ENCODE data around the gene JAK1. TPM values are rescaled to one million over a fixed set of nuclear protein-coding genes. Genes with fewer than 3 reads are reported as not detected.

The JAK1 gene
- total RNA-seq, 1 experiment from 2014 or later: 44.1 TPM

DNA sequence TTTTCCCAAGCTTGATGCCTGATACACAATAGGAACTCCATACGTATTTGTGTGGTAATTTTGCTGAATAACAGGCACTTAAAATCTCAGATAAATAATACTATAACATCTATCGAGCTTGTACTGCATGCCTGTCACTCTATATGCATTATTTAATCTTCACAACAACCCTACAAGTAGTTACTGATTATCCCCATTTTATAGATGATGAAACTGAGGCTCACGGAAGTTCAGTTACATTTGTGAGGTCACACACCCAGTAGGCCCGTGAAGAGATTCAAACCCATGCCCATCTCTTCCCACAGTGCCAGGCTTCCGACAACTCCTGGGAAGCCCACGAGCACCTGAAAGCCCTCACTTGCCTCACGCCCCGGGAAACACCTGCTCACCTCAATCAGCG is 122.7 kb downstream of the JAK1 start:
- DNase-seq (no peak), ATAC-seq (no peak)
- H3K9ac ChIP-seq (ENCODE audit: low read length): no peak overlapping the region
- H3K4me1 ChIP-seq (ENCODE audit: insufficient read depth, low read length): peaks cover 8% of the 10 kb centered on the region
- POLR2A ChIA-PET (ENCODE audit: unreplicated experiment): no interaction called here
- H3K79me2 ChIP-seq (ENCODE audit: low read length): no peaks in the 10 kb centered on the region
- peaks cover 9% of the 10 kb centered on the region; the same call in 1 of the 2 replicates for H3K36me3 ChIP-seq (ENCODE audit: low read depth, low read length)
- intact Hi-C loops (cut with micrococcal nuclease): loop anchor here (5.0 kb wide), 1 partner anchor 124 kb away; the partner anchor contains the start of gene JAK1
- H3F3A ChIP-seq (ENCODE audit: low read length, unreplicated experiment): no peaks in the 10 kb centered on the region
- no peaks in the 10 kb centered on the region for H4K20me1 ChIP-seq (ENCODE audit: low read length)
- BruUV-seq (replicated peaks): no TSS peak
- TF ChIP-seq, protein P1, sequence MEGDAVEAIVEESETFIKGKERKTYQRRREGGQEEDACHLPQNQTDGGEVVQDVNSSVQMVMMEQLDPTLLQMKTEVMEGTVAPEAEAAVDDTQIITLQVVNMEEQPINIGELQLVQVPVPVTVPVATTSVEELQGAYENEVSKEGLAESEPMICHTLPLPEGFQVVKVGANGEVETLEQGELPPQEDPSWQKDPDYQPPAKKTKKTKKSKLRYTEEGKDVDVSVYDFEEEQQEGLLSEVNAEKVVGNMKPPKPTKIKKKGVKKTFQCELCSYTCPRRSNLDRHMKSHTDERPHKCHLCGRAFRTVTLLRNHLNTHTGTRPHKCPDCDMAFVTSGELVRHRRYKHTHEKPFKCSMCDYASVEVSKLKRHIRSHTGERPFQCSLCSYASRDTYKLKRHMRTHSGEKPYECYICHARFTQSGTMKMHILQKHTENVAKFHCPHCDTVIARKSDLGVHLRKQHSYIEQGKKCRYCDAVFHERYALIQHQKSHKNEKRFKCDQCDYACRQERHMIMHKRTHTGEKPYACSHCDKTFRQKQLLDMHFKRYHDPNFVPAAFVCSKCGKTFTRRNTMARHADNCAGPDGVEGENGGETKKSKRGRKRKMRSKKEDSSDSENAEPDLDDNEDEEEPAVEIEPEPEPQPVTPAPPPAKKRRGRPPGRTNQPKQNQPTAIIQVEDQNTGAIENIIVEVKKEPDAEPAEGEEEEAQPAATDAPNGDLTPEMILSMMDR (conservative IDR thresholded peaks at IDR 0.05; ENCODE audit: low read depth, low read length): no peak
- TF ChIP-seq EZH2phosphoT487 (IDR thresholded peaks at IDR 0.05; ENCODE audit: borderline replicate concordance, low read length): no peak
- TF ChIP-seq EZH2 (IDR thresholded peaks at IDR 0.05; ENCODE audit: low read length, unreplicated experiment): no peak
- H3K4me2 ChIP-seq (ENCODE audit: low read length): no peak overlapping the region
- CTCF ChIA-PET: no interaction called here
- H3K27me3 ChIP-seq (ENCODE audit: low read length): no peaks in the 10 kb centered on the region
- no peak overlapping the region for H3K4me3 ChIP-seq (ENCODE audit: low read length)
- H3K27ac ChIP-seq (ENCODE audit: low read length): no peak overlapping the region
- no peaks in the 10 kb centered on the region for H3K9me3 ChIP-seq (ENCODE audit: low read length)
- no peaks in the 10 kb centered on the region for H3K9me2 ChIP-seq (replicated peaks; ENCODE audit: low read length)
- H2AFZ ChIP-seq (ENCODE audit: low read length): no peak overlapping the region

DNA sequence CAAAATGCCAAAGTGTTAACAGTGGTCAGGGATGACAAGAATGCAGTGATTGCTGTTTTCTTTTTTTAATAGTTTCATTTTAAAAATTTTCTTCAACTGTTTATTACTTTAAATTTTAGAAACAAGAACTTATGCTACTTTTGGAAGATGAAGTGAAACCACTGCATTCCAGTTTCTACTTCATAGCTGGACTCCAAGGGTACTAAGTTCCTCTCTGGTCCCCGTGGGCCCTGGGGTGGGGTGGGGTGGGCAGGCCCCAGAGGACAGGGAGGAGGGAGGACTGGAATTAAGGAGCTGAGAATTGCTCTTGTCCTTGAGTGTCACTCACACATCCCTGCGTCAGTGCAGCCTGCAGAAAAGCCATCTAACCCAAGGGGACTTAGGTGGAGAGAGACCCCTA is 124.1 kb downstream of the JAK1 start:
- Histone ChIP-seq H3K27ac (ENCODE audit: low read length) (no peak overlapping the region), H3K9ac (ENCODE audit: low read length) (no peak overlapping the region), H4K20me1 (ENCODE audit: low read length) (no peaks in the 10 kb centered on the region), H3K27me3 (ENCODE audit: low read length) (no peaks in the 10 kb centered on the region), H3F3A (ENCODE audit: low read length, unreplicated experiment) (no peaks in the 10 kb centered on the region), H3K36me3 (ENCODE audit: low read depth, low read length) (peaks cover 17% of the 10 kb centered on the region; the same call in 1 of the 2 replicates), H3K4me3 (ENCODE audit: low read length) (no peak overlapping the region), H2AFZ (ENCODE audit: low read length) (no peak overlapping the region), H3K4me1 (ENCODE audit: insufficient read depth, low read length) (peaks cover 8% of the 10 kb centered on the region), H3K79me2 (ENCODE audit: low read length) (no peaks in the 10 kb centered on the region), H3K4me2 (ENCODE audit: low read length) (0 out of 2 replicates have a peak overlapping the region, but pooled peaks have one; percentile 18), H3K9me3 (ENCODE audit: low read length) (no peaks in the 10 kb centered on the region), H3K9me2 (replicated peaks; ENCODE audit: low read length) (no peaks in the 10 kb centered on the region)
- intact Hi-C loops (cut with micrococcal nuclease): loop anchor here (5.0 kb wide), 1 partner anchor 125 kb away; the partner anchor contains the start of gene JAK1
- ChIA-PET CTCF (no interaction called here), POLR2A (ENCODE audit: unreplicated experiment) (no interaction called here)
- TF ChIP-seq EZH2phosphoT487 (IDR thresholded peaks at IDR 0.05; ENCODE audit: borderline replicate concordance, low read length) (no peak), EZH2 (IDR thresholded peaks at IDR 0.05; ENCODE audit: low read length, unreplicated experiment) (no peak)
- no peak for DNase-seq
- peak; percentile 48 for ATAC-seq
- no TSS peak for BruUV-seq (replicated peaks)

DNA sequence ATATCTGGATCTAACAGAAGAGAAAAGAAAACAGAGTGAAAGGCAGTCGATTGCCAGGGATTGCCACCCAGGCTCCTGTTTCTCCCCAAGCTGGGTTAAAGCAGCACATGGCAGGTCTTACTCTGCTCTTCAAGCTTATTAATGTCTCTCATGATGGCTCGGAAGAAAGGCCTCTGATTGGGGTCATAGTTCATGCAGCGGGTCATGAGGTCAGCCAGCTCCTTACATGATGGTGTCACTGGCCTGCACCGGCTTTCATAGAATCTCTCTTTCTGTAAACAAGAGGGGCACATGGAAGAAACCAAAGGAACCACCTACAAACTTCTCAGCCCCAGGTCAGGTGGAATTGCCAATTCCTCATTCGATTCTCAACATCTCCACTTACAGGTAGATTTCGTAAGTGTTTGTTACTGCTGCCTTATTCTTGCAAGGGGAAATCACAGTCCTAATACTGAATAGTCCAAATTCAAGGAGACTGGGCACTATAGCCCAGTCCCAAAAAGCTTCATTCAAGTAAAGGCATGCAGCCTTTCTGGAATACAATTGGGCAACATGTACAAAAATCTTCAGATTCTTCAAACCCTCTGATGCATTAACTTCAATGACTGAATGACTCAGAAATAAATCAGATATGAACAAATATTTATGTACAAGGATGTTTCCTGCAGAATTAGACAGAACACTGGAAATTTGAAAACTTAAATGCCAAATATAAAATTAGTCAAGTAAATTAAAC is 124.9 kb downstream of the JAK1 start:
- no peak overlapping the region for H3K27ac ChIP-seq (ENCODE audit: low read length)
- no peaks in the 10 kb centered on the region for H3K27me3 ChIP-seq (ENCODE audit: low read length)
- no peaks in the 10 kb centered on the region for H3K79me2 ChIP-seq (ENCODE audit: low read length)
- CTCF ChIA-PET: no interaction called here
- BruUV-seq (replicated peaks): no TSS peak
- no peaks in the 10 kb centered on the region for H3K9me3 ChIP-seq (ENCODE audit: low read length)
- POLR2A ChIA-PET (ENCODE audit: unreplicated experiment): no interaction called here
- TF ChIP-seq EZH2 (IDR thresholded peaks at IDR 0.05; ENCODE audit: low read length, unreplicated experiment) (no peak), EZH2phosphoT487 (IDR thresholded peaks at IDR 0.05; ENCODE audit: borderline replicate concordance, low read length) (no peak)
- peaks cover 8% of the 10 kb centered on the region for H3K4me1 ChIP-seq (ENCODE audit: insufficient read depth, low read length)
- no peak overlapping the region for H3K4me3 ChIP-seq (ENCODE audit: low read length)
- no peak overlapping the region for H2AFZ ChIP-seq (ENCODE audit: low read length)
- H3K36me3 ChIP-seq (ENCODE audit: low read depth, low read length): peaks cover 23% of the 10 kb centered on the region; the same call in 1 of the 2 replicates
- H3K9me2 ChIP-seq (replicated peaks; ENCODE audit: low read length): no peaks in the 10 kb centered on the region
- 0 out of 2 replicates have a peak overlapping the region, but pooled peaks have one; percentile 18 for H3K4me2 ChIP-seq (ENCODE audit: low read length)
- H4K20me1 ChIP-seq (ENCODE audit: low read length): no peaks in the 10 kb centered on the region
- peak; percentile 71 for ATAC-seq
- DNase-seq: peak; percentile 34
- no peaks in the 10 kb centered on the region for H3F3A ChIP-seq (ENCODE audit: low read length, unreplicated experiment)
- H3K9ac ChIP-seq (ENCODE audit: low read length): no peak overlapping the region
- intact Hi-C loops (cut with micrococcal nuclease): loop anchor here (5.0 kb wide), 1 partner anchor 126 kb away; the partner anchor contains the start of gene JAK1

Data from PC-3 (cell line).